GM12891 (cell line): ENCODE results near the gene CORO2B.

Experiments used
- POLR2A ChIP-seq: IDR thresholded peaks from 2 replicates; pipeline ENCODE4 v1.6.1; 2011; ENCODE audit warnings: low read depth, low read length, control low read depth
- POLR2AphosphoS5 ChIP-seq: IDR thresholded peaks from 2 replicates; pipeline ENCODE4 v1.6.1; 2011; ENCODE audit warnings: low read depth, low read length, control low read depth
- POU2F2 ChIP-seq: IDR thresholded peaks from 2 replicates; pipeline ENCODE4 v1.6.1; 2011; ENCODE audit warnings: low read depth, mild to moderate bottlenecking, control low read depth, low read length, moderate library complexity
- TAF1 ChIP-seq: IDR thresholded peaks from 2 replicates; pipeline ENCODE4 v1.6.1; 2011; ENCODE audit warnings: low read depth, low read length, control low read depth

GRCh38 chr15:68599560-68600071 lies 20.8 kb downstream of the CORO2B start:
- TF ChIP-seq POLR2A (no peak), POLR2AphosphoS5 (no peak), TAF1 (no peak), POU2F2 (no peak)
